ENCODE data around the gene FARSA. TPM values are rescaled to one million over a fixed set of nuclear protein-coding genes. Genes with fewer than 3 reads are reported as not detected.

Gene FARSA
- polyA plus RNA-seq, 2 of the 4 experiments (the other 2 are of a cell fraction) = 18.1 to 58.7 TPM

- Histone ChIP-seq H3K9me3 (no peaks in the 10 kb centered on the region), H3K27ac (no peak overlapping the region), H3K4me2 (no peak overlapping the region), H3K4me1 (no peaks in the 10 kb centered on the region), H3K4me3 (no peak overlapping the region)
- DNase-seq (ENCODE audit: low read depth in 1 of 2, low spot score in 1 of 2) = no peak
- CTCF ChIA-PET = interaction anchor here (0.7 to 6.0 kb wide), 3 partner anchors 9 to 114 kb away, joined by 3 to 31 read pairs (median 3); no protein-coding TSS in a partner anchor
- no peak for FAIRE-seq
- POLR2A ChIA-PET = no interaction called here
- WGBS (ENCODE audit: missing lambda C conversion rate) = 97% methylated on average over 55 of the region's 86 CpGs
- TF ChIP-seq HEYL (CRISPR knock-in tag; IDR thresholded peaks at IDR 0.05) (no peak), NFE2L2 (conservative IDR thresholded peaks at IDR 0.05; ENCODE audit: low read length) (no peak), POLR2AphosphoS2 (conservative IDR thresholded peaks at IDR 0.05; ENCODE audit: low read length) (no peak), RCOR1 (IDR thresholded peaks at IDR 0.05; ENCODE audit: low read depth, low read length) (no peak), CBX8 (IDR thresholded peaks at IDR 0.05) (no peak), GATA3 (IDR thresholded peaks at IDR 0.05; ENCODE audit: borderline replicate concordance) (no peak), CHD4 (IDR thresholded peaks at IDR 0.05; ENCODE audit: borderline replicate concordance) (no peak), PHF8 (IDR thresholded peaks at IDR 0.05; ENCODE audit: borderline replicate concordance, low read depth) (no peak), NR3C1 (IDR thresholded peaks at IDR 0.05) (no peak), EP300 (IDR thresholded peaks at IDR 0.05) (no peak), CBX2 (IDR thresholded peaks at IDR 0.05; ENCODE audit: borderline replicate concordance, low read depth) (no peak), SREBF2 (IDR thresholded peaks at IDR 0.05) (no peak), JUN (IDR thresholded peaks at IDR 0.05) (no peak), CEBPB (IDR thresholded peaks at IDR 0.05) (no peak), POLR2A (IDR thresholded peaks at IDR 0.05; ENCODE audit: low read length) (no peak), FOSL2 (IDR thresholded peaks at IDR 0.05) (no peak), FOSL2 (CRISPR knock-in tag; IDR thresholded peaks at IDR 0.05) (no peak)
- TF ChIP-seq, protein P1, sequence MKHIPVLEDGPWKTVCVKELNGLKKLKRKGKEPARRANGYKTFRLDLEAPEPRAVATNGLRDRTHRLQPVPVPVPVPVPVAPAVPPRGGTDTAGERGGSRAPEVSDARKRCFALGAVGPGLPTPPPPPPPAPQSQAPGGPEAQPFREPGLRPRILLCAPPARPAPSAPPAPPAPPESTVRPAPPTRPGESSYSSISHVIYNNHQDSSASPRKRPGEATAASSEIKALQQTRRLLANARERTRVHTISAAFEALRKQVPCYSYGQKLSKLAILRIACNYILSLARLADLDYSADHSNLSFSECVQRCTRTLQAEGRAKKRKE (CRISPR knock-in tag; IDR thresholded peaks at IDR 0.05; ENCODE audit: low read depth) = no peak
- ATAC-seq = no peak
These were observed 59.4 kb downstream of the FARSA start for GRCh38 chr19:12873891-12874745.

DNA sequence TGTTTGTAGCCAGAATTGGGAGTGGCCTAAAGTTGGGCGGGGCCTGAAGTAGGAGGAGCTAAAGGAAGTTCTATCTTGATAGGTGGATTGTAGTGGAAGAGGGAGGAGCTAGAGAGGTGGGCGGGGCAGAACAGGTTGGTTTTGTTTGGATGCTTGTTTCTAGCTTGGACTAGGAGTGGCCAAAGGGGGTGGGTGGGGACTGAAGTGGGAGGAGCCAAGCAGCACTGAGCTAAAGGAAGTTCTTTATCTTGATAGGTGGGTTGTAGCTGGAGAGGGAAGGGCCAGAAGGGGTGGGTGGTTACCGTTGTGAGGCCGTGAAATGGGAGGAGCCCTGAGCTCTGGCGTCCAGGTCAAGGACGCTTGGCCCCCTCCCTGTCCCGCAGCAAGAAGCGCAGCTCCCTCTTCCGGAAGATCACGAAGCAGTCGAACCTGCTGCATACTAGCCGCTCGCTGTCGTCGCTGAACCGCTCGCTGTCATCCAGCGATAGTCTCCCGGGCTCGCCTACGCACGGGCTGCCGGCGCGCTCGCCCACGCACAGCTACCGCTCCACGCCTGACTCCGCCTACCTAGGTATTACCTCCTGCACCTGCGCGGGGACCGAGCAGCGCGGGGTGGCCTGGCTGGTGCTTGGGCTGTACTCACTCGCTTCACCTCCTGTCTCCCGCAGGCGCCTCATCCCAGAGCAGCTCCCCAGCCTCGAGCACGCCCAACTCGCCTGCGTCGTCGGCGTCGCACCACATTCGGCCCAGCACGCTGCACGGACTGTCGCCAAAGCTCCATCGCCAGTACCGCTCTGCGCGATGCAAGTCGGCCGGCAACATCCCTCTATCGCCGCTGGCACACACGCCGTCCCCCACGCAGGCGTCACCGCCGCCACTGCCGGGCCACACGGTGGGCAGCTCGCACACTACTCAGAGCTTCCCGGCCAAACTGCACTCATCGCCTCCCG lies 60.3 kb downstream of the FARSA start:
- Histone ChIP-seq H3K4me3 (no peak overlapping the region), H3K4me2 (no peak overlapping the region), H3K4me1 (no peaks in the 10 kb centered on the region), H3K27ac (no peak overlapping the region), H3K9me3 (no peaks in the 10 kb centered on the region)
- FAIRE-seq (no peak), DNase-seq (ENCODE audit: low read depth in 1 of 2, low spot score in 1 of 2) (peak in 1 of 2 experiments; percentile 64), ATAC-seq (peak; percentile 58 to 69; a peak in 3 of 6 replicates)
- ChIA-PET POLR2A (interaction anchor here (0.9 kb wide), 1 partner anchor 9 kb away, joined by 5 read pairs; no protein-coding TSS in a partner anchor), CTCF (interaction anchor here (6.0 kb wide), 1 partner anchor 26 kb away, joined by 31 read pairs; no protein-coding TSS in a partner anchor)
- 94% methylated on average over 51 of the region's 70 CpGs for WGBS (ENCODE audit: missing lambda C conversion rate)
- TF ChIP-seq, protein P2, sequence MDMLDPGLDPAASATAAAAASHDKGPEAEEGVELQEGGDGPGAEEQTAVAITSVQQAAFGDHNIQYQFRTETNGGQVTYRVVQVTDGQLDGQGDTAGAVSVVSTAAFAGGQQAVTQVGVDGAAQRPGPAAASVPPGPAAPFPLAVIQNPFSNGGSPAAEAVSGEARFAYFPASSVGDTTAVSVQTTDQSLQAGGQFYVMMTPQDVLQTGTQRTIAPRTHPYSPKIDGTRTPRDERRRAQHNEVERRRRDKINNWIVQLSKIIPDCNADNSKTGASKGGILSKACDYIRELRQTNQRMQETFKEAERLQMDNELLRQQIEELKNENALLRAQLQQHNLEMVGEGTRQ (IDR thresholded peaks at IDR 0.05) = no peak
- TF ChIP-seq RARB (CRISPR knock-in tag; IDR thresholded peaks at IDR 0.05) (no peak), RFX5 (IDR thresholded peaks at IDR 0.05) (no peak), RNF2 (IDR thresholded peaks at IDR 0.05; ENCODE audit: borderline replicate concordance, low read depth) (no peak), NPAS2 (CRISPR knock-in tag; IDR thresholded peaks at IDR 0.05; ENCODE audit: borderline replicate concordance) (no peak), HOXB5 (CRISPR knock-in tag; IDR thresholded peaks at IDR 0.05) (no peak), ZSCAN20 (CRISPR knock-in tag; IDR thresholded peaks at IDR 0.05) (no peak), NR3C1 (IDR thresholded peaks at IDR 0.05) (no peak)

Small RNAs within 50 kb of the gene (small RNA-seq; reads per million reads assigned to genes)
- gene MIR5695 (0 to 1.2 (median 0) reads per million in 6 experiments), gene MIR6515 (0 reads per million in 6 experiments)

Other genes with a start within 250 kb of the FARSA start
- gene GNG14, start 245.7 kb downstream of the FARSA start, polyA plus RNA-seq (2011; rRNA removed) = not detected in 2 replicates
- not detected in 3 replicates for gene GNG14, start 245.7 kb downstream of the FARSA start, polyA plus RNA-seq (2017; fragmentation: RNase III; extraction: RNeasy Plus Mini Kit Qiagen cat#74134 plus additional on column Dnase treatment)
- gene FBXW9, start 237.1 kb downstream of the FARSA start, polyA plus RNA-seq (2011; rRNA removed) = 5.7 and 6.9 TPM in 2 replicates
- gene FBXW9, start 237.1 kb downstream of the FARSA start, polyA plus RNA-seq (2017; fragmentation: RNase III; extraction: RNeasy Plus Mini Kit Qiagen cat#74134 plus additional on column Dnase treatment) = 7.3 to 8.1 TPM (median 8.0 TPM) in 3 replicates
- 33.7 and 38.0 TPM in 2 replicates for gene TNPO2, start 209.8 kb downstream of the FARSA start, polyA plus RNA-seq (2011; rRNA removed)
- 39.8 to 42.5 TPM (median 41.0 TPM) in 3 replicates for gene TNPO2, start 209.8 kb downstream of the FARSA start, polyA plus RNA-seq (2017; fragmentation: RNase III; extraction: RNeasy Plus Mini Kit Qiagen cat#74134 plus additional on column Dnase treatment)
- gene TRIR, start 199.0 kb downstream of the FARSA start, polyA plus RNA-seq (2011; rRNA removed) = 105 and 137 TPM in 2 replicates
- gene TRIR, start 199.0 kb downstream of the FARSA start, polyA plus RNA-seq (2017; fragmentation: RNase III; extraction: RNeasy Plus Mini Kit Qiagen cat#74134 plus additional on column Dnase treatment) = 144 to 154 TPM (median 152 TPM) in 3 replicates
- gene GET3, start 196.2 kb downstream of the FARSA start, polyA plus RNA-seq (2011; rRNA removed) = 84.9 and 87.0 TPM in 2 replicates
- gene GET3, start 196.2 kb downstream of the FARSA start, polyA plus RNA-seq (2017; fragmentation: RNase III; extraction: RNeasy Plus Mini Kit Qiagen cat#74134 plus additional on column Dnase treatment) = 82.7 to 96.7 TPM (median 91.7 TPM) in 3 replicates
- gene BEST2, start 181.9 kb downstream of the FARSA start, polyA plus RNA-seq (2011; rRNA removed) = not detected in 2 replicates
- gene BEST2, start 181.9 kb downstream of the FARSA start, polyA plus RNA-seq (2017; fragmentation: RNase III; extraction: RNeasy Plus Mini Kit Qiagen cat#74134 plus additional on column Dnase treatment) = not detected in 3 replicates
- gene HOOK2, start 158.2 kb downstream of the FARSA start, polyA plus RNA-seq (2011; rRNA removed) = 8.3 and 10.1 TPM in 2 replicates
- 18.5 to 24.6 TPM (median 21.5 TPM) in 3 replicates for gene HOOK2, start 158.2 kb downstream of the FARSA start, polyA plus RNA-seq (2017; fragmentation: RNase III; extraction: RNeasy Plus Mini Kit Qiagen cat#74134 plus additional on column Dnase treatment)
- gene JUNB, start 142.2 kb downstream of the FARSA start, polyA plus RNA-seq (2011; rRNA removed) = 72.5 and 94.7 TPM in 2 replicates
- 47.2 to 57.7 TPM (median 55.6 TPM) in 3 replicates for gene JUNB, start 142.2 kb downstream of the FARSA start, polyA plus RNA-seq (2017; fragmentation: RNase III; extraction: RNeasy Plus Mini Kit Qiagen cat#74134 plus additional on column Dnase treatment)
- 0.48 and 0.57 TPM in 2 replicates for gene PRDX2, start 131.9 kb downstream of the FARSA start, polyA plus RNA-seq (2011; rRNA removed)
- gene PRDX2, start 131.9 kb downstream of the FARSA start, polyA plus RNA-seq (2017; fragmentation: RNase III; extraction: RNeasy Plus Mini Kit Qiagen cat#74134 plus additional on column Dnase treatment) = 0.49 to 0.91 TPM (median 0.84 TPM) in 3 replicates
- 4.9 and 10.7 TPM in 2 replicates for gene THSD8, start 131.6 kb downstream of the FARSA start, polyA plus RNA-seq (2011; rRNA removed)
- gene THSD8, start 131.6 kb downstream of the FARSA start, polyA plus RNA-seq (2017; fragmentation: RNase III; extraction: RNeasy Plus Mini Kit Qiagen cat#74134 plus additional on column Dnase treatment) = not detected in 3 replicates
- gene RNASEH2A, start 127.1 kb downstream of the FARSA start, polyA plus RNA-seq (2011; rRNA removed) = 27.2 and 37.2 TPM in 2 replicates
- 40.7 to 45.5 TPM (median 41.7 TPM) in 3 replicates for gene RNASEH2A, start 127.1 kb downstream of the FARSA start, polyA plus RNA-seq (2017; fragmentation: RNase III; extraction: RNeasy Plus Mini Kit Qiagen cat#74134 plus additional on column Dnase treatment)
- 0.09 TPM in 1 of 2 replicates, not detected in the other for gene RTBDN, start 99.1 kb downstream of the FARSA start, polyA plus RNA-seq (2011; rRNA removed)
- 0.14 to 0.36 TPM (median 0.25 TPM) in 3 replicates for gene RTBDN, start 99.1 kb downstream of the FARSA start, polyA plus RNA-seq (2017; fragmentation: RNase III; extraction: RNeasy Plus Mini Kit Qiagen cat#74134 plus additional on column Dnase treatment)
- gene MAST1, start 95.2 kb downstream of the FARSA start, polyA plus RNA-seq (2011; rRNA removed) = 1.4 and 1.8 TPM in 2 replicates
- gene MAST1, start 95.2 kb downstream of the FARSA start, polyA plus RNA-seq (2017; fragmentation: RNase III; extraction: RNeasy Plus Mini Kit Qiagen cat#74134 plus additional on column Dnase treatment) = 1.8 to 3.0 TPM (median 2.2 TPM) in 3 replicates
- gene DNASE2, start 52.3 kb downstream of the FARSA start, polyA plus RNA-seq (2011; rRNA removed) = 15.7 and 22.9 TPM in 2 replicates
- 19.9 to 24.9 TPM (median 24.6 TPM) in 3 replicates for gene DNASE2, start 52.3 kb downstream of the FARSA start, polyA plus RNA-seq (2017; fragmentation: RNase III; extraction: RNeasy Plus Mini Kit Qiagen cat#74134 plus additional on column Dnase treatment)
- not detected in 2 replicates for gene KLF1, start 46.5 kb downstream of the FARSA start, polyA plus RNA-seq (2011; rRNA removed)
- gene KLF1, start 46.5 kb downstream of the FARSA start, polyA plus RNA-seq (2017; fragmentation: RNase III; extraction: RNeasy Plus Mini Kit Qiagen cat#74134 plus additional on column Dnase treatment) = not detected in 3 replicates
- 8.0 and 8.8 TPM in 2 replicates for gene GCDH, start 42.6 kb downstream of the FARSA start, polyA plus RNA-seq (2011; rRNA removed)
- gene GCDH, start 42.6 kb downstream of the FARSA start, polyA plus RNA-seq (2017; fragmentation: RNase III; extraction: RNeasy Plus Mini Kit Qiagen cat#74134 plus additional on column Dnase treatment) = 14.9 to 18.8 TPM (median 15.2 TPM) in 3 replicates
- gene SYCE2, start 14.4 kb downstream of the FARSA start, polyA plus RNA-seq (2011; rRNA removed) = 0.13 and 0.41 TPM in 2 replicates
- 0.25 to 0.40 TPM (median 0.39 TPM) in 3 replicates for gene SYCE2, start 14.4 kb downstream of the FARSA start, polyA plus RNA-seq (2017; fragmentation: RNase III; extraction: RNeasy Plus Mini Kit Qiagen cat#74134 plus additional on column Dnase treatment)
- gene CALR, start 4.9 kb upstream of the FARSA start, polyA plus RNA-seq (2011; rRNA removed) = 356 and 419 TPM in 2 replicates
- gene CALR, start 4.9 kb upstream of the FARSA start, polyA plus RNA-seq (2017; fragmentation: RNase III; extraction: RNeasy Plus Mini Kit Qiagen cat#74134 plus additional on column Dnase treatment) = 484 to 507 TPM (median 494 TPM) in 3 replicates
- gene RAD23A, start 12.2 kb upstream of the FARSA start, polyA plus RNA-seq (2011; rRNA removed) = 46.4 and 56.2 TPM in 2 replicates
- 68.6 to 71.6 TPM (median 71.1 TPM) in 3 replicates for gene RAD23A, start 12.2 kb upstream of the FARSA start, polyA plus RNA-seq (2017; fragmentation: RNase III; extraction: RNeasy Plus Mini Kit Qiagen cat#74134 plus additional on column Dnase treatment)
- 18.3 and 26.4 TPM in 2 replicates for gene GADD45GIP1, start 23.5 kb upstream of the FARSA start, polyA plus RNA-seq (2011; rRNA removed)
- 30.7 to 31.9 TPM (median 31.1 TPM) in 3 replicates for gene GADD45GIP1, start 23.5 kb upstream of the FARSA start, polyA plus RNA-seq (2017; fragmentation: RNase III; extraction: RNeasy Plus Mini Kit Qiagen cat#74134 plus additional on column Dnase treatment)
- gene DAND5, start 35.9 kb upstream of the FARSA start, polyA plus RNA-seq (2011; rRNA removed) = 0.12 and 0.16 TPM in 2 replicates
- gene DAND5, start 35.9 kb upstream of the FARSA start, polyA plus RNA-seq (2017; fragmentation: RNase III; extraction: RNeasy Plus Mini Kit Qiagen cat#74134 plus additional on column Dnase treatment) = 0.12 to 0.21 TPM (median 0.14 TPM) in 3 replicates
- 0.52 and 1.0 TPM in 2 replicates for gene NFIX, start 61.8 kb upstream of the FARSA start, polyA plus RNA-seq (2011; rRNA removed)
- gene NFIX, start 61.8 kb upstream of the FARSA start, polyA plus RNA-seq (2017; fragmentation: RNase III; extraction: RNeasy Plus Mini Kit Qiagen cat#74134 plus additional on column Dnase treatment) = 3.0 to 4.5 TPM (median 3.0 TPM) in 3 replicates
- gene LYL1, start 169.1 kb upstream of the FARSA start, polyA plus RNA-seq (2011; rRNA removed) = 0.08 and 0.26 TPM in 2 replicates
- gene LYL1, start 169.1 kb upstream of the FARSA start, polyA plus RNA-seq (2017; fragmentation: RNase III; extraction: RNeasy Plus Mini Kit Qiagen cat#74134 plus additional on column Dnase treatment) = 0.30 to 0.82 TPM (median 0.39 TPM) in 3 replicates
- gene TRMT1, start 183.0 kb upstream of the FARSA start, polyA plus RNA-seq (2011; rRNA removed) = 16.3 and 18.2 TPM in 2 replicates
- gene TRMT1, start 183.0 kb upstream of the FARSA start, polyA plus RNA-seq (2017; fragmentation: RNase III; extraction: RNeasy Plus Mini Kit Qiagen cat#74134 plus additional on column Dnase treatment) = 29.8 to 40.2 TPM (median 35.2 TPM) in 3 replicates
- gene NACC1, start 184.6 kb upstream of the FARSA start, polyA plus RNA-seq (2011; rRNA removed) = 26.1 and 30.0 TPM in 2 replicates
- gene NACC1, start 184.6 kb upstream of the FARSA start, polyA plus RNA-seq (2017; fragmentation: RNase III; extraction: RNeasy Plus Mini Kit Qiagen cat#74134 plus additional on column Dnase treatment) = 32.4 to 39.8 TPM (median 37.9 TPM) in 3 replicates
- gene STX10, start 216.7 kb upstream of the FARSA start, polyA plus RNA-seq (2011; rRNA removed) = 39.1 and 41.5 TPM in 2 replicates
- 56.1 to 63.6 TPM (median 61.2 TPM) in 3 replicates for gene STX10, start 216.7 kb upstream of the FARSA start, polyA plus RNA-seq (2017; fragmentation: RNase III; extraction: RNeasy Plus Mini Kit Qiagen cat#74134 plus additional on column Dnase treatment)
- 52.5 and 75.7 TPM in 2 replicates for gene IER2, start 216.7 kb upstream of the FARSA start, polyA plus RNA-seq (2011; rRNA removed)
- 35.9 to 39.9 TPM (median 36.7 TPM) in 3 replicates for gene IER2, start 216.7 kb upstream of the FARSA start, polyA plus RNA-seq (2017; fragmentation: RNase III; extraction: RNeasy Plus Mini Kit Qiagen cat#74134 plus additional on column Dnase treatment)

Measured in A549 (cell line).